CD4-positive, alpha-beta T cell treated with Interferon alpha-2 for 1 hour (primary cell): ENCODE results near the gene RPL7A.
A peak's percentile ranks its signal among the peaks of the same experiment; 100 is the strongest.
"Not testable (repeated sequence)": the region's sequence is repeated elsewhere in the genome, so short reads cannot be mapped to it uniquely, and the experiment has no call there.

ENCODE experiments used
- DNase-seq, 2 donors: peaks; one replicate each; pipeline ENCODE4 v3.0.0-alpha.2; 2020 to 2022

RPL7A gene

GRCh38 chr9:133370685-133371084 is 22.7 kb downstream of the RPL7A start:
- DNase-seq = peak; percentile 49 to 75

GRCh38 chr9:133371261-133371711 is 23.3 kb downstream of the RPL7A start:
- DNase-seq = peak; percentile 48 to 76

- no peak for DNase-seq
Observed at GRCh38 chr9:133372144-133372543, 24.1 kb downstream of the RPL7A start.

- peak; percentile 45 to 71 for DNase-seq
Observed at GRCh38 chr9:133374612-133375115, 26.6 kb downstream of the RPL7A start.

- peak in 1 of 2 donors; percentile 26 for DNase-seq
Observed at GRCh38 chr9:133375116-133375723, 27.2 kb downstream of the RPL7A start.

GRCh38 chr9:133375724-133376654 is 28.0 kb downstream of the RPL7A start, which contains the start of the genes STKLD1 and SURF4:
STKLD1 (plus strand) TSS chr9:133376366; CDS start chr9:133376474, 108 bp downstream.
SURF4 (minus strand) TSS chr9:133376060; CDS start chr9:133375969, 91 bp downstream.
- DNase-seq = peak; percentile 93 to 96

GRCh38 chr9:133377280-133377679 is 29.3 kb downstream of the RPL7A start:
- not testable (repeated sequence) for DNase-seq

- DNase-seq = no peak
Observed at GRCh38 chr9:133377721-133378216, 29.8 kb downstream of the RPL7A start.

- DNase-seq = no peak
Observed at GRCh38 chr9:133378408-133378962, 30.5 kb downstream of the RPL7A start.

- no peak for DNase-seq
Observed at GRCh38 chr9:133379153-133380086, 31.4 kb downstream of the RPL7A start.

- no peak for DNase-seq
Observed at GRCh38 chr9:133380734-133381133, 32.7 kb downstream of the RPL7A start.

GRCh38 chr9:133382507-133383141 is 34.6 kb downstream of the RPL7A start:
- DNase-seq = no peak

- no peak for DNase-seq
Observed at GRCh38 chr9:133383438-133383837, 35.4 kb downstream of the RPL7A start.

- DNase-seq = no peak
Observed at GRCh38 chr9:133384736-133385321, 36.8 kb downstream of the RPL7A start.

GRCh38 chr9:133385452-133385851 is 37.4 kb downstream of the RPL7A start:
- DNase-seq = no peak

GRCh38 chr9:133386338-133386737 is 38.3 kb downstream of the RPL7A start:
- DNase-seq = no peak

GRCh38 chr9:133387680-133388079 is 39.7 kb downstream of the RPL7A start:
- DNase-seq = no peak

GRCh38 chr9:133389025-133389557 is 41.1 kb downstream of the RPL7A start:
- DNase-seq = no peak

- no peak for DNase-seq
Observed at GRCh38 chr9:133389562-133389961, 41.5 kb downstream of the RPL7A start.

GRCh38 chr9:133390713-133391112 is 42.7 kb downstream of the RPL7A start:
- no peak for DNase-seq

GRCh38 chr9:133391449-133391848 is 43.4 kb downstream of the RPL7A start:
- not testable (repeated sequence) for DNase-seq
